ENCODE measurements around the gene SUGP1.
A peak's percentile ranks its signal among the peaks of the same experiment; 100 is the strongest.

SUGP1 gene

GRCh38 chr19:19305066-19305465 is 15.2 kb downstream of the SUGP1 start:
- no peak overlapping the region for H3K4me3 ChIP-seq (ENCODE audit: low read depth, low read length)

GRCh38 chr19:19304186-19304965 is 15.9 kb downstream of the SUGP1 start:
- no peak for DNase-seq (ENCODE audit: low read depth)
- no peak overlapping the region for H3K4me3 ChIP-seq (ENCODE audit: low read depth, low read length)

More at GRCh38 chr19:19305066-19305465, 15.2 kb downstream of the SUGP1 start:
- no peak for DNase-seq (ENCODE audit: low read depth)

GRCh38 chr19:19303411-19303810 is 16.9 kb downstream of the SUGP1 start:
- H3K4me3 ChIP-seq (ENCODE audit: low read depth, low read length), result no peak overlapping the region
- no peak for DNase-seq (ENCODE audit: low read depth)

GRCh38 chr19:19300613-19301012 is 19.7 kb downstream of the SUGP1 start:
- DNase-seq (ENCODE audit: low read depth), result no peak
- H3K4me3 ChIP-seq (ENCODE audit: low read depth, low read length), result no peak overlapping the region

- no peak for DNase-seq (ENCODE audit: low read depth)
These were observed 22.6 kb downstream of the SUGP1 start for GRCh38 chr19:19297759-19298158.

GRCh38 chr19:19296953-19297689 is 23.2 kb downstream of the SUGP1 start:
- H3K4me3 ChIP-seq (ENCODE audit: low read depth, low read length), result no peak overlapping the region
- DNase-seq (ENCODE audit: low read depth), result no peak

More at GRCh38 chr19:19297759-19298158, 22.6 kb downstream of the SUGP1 start:
- no peak overlapping the region for H3K4me3 ChIP-seq (ENCODE audit: low read depth, low read length)

- DNase-seq (ENCODE audit: low read depth), result no peak
These were observed 25.4 kb downstream of the SUGP1 start for GRCh38 chr19:19294914-19295313.

GRCh38 chr19:19292607-19293006 is 27.7 kb downstream of the SUGP1 start:
- DNase-seq (ENCODE audit: low read depth), result no peak
- no peak overlapping the region for H3K4me3 ChIP-seq (ENCODE audit: low read depth, low read length)

More at GRCh38 chr19:19294914-19295313, 25.4 kb downstream of the SUGP1 start:
- H3K4me3 ChIP-seq (ENCODE audit: low read depth, low read length), result no peak overlapping the region

- DNase-seq (ENCODE audit: low read depth), result no peak
- no peak overlapping the region for H3K4me3 ChIP-seq (ENCODE audit: low read depth, low read length)
These were observed 34.6 kb downstream of the SUGP1 start for GRCh38 chr19:19285686-19286085.

- peak; percentile 10 for DNase-seq (ENCODE audit: low read depth)
- no peak overlapping the region for H3K4me3 ChIP-seq (ENCODE audit: low read depth, low read length)
These were observed 39.7 kb downstream of the SUGP1 start for GRCh38 chr19:19280561-19280960.

- H3K4me3 ChIP-seq (ENCODE audit: low read depth, low read length), result no peak overlapping the region
These were observed 40.5 kb downstream of the SUGP1 start for GRCh38 chr19:19279853-19280252.

GRCh38 chr19:19279062-19279612 is 41.2 kb downstream of the SUGP1 start:
- no peak for DNase-seq (ENCODE audit: low read depth)
- no peak overlapping the region for H3K4me3 ChIP-seq (ENCODE audit: low read depth, low read length)

More at GRCh38 chr19:19279853-19280252, 40.5 kb downstream of the SUGP1 start:
- no peak for DNase-seq (ENCODE audit: low read depth)

- no peak overlapping the region for H3K4me3 ChIP-seq (ENCODE audit: low read depth, low read length)
These were observed 42.0 kb downstream of the SUGP1 start for GRCh38 chr19:19278315-19278714.

GRCh38 chr19:19276851-19277250 is 43.5 kb downstream of the SUGP1 start:
- DNase-seq (ENCODE audit: low read depth), result no peak
- H3K4me3 ChIP-seq (ENCODE audit: low read depth, low read length), result no peak overlapping the region

More at GRCh38 chr19:19278315-19278714, 42.0 kb downstream of the SUGP1 start:
- DNase-seq (ENCODE audit: low read depth), result no peak

- no peak overlapping the region for H3K4me3 ChIP-seq (ENCODE audit: low read depth, low read length)
- DNase-seq (ENCODE audit: low read depth), result peak; percentile 24
These were observed 43.9 kb downstream of the SUGP1 start for GRCh38 chr19:19276386-19276785.

GRCh38 chr19:19274716-19275565 is 45.4 kb downstream of the SUGP1 start:
- DNase-seq (ENCODE audit: low read depth), result no peak
- H3K4me3 ChIP-seq (ENCODE audit: low read depth, low read length), result no peak overlapping the region

GRCh38 chr19:19274146-19274545 is 46.2 kb downstream of the SUGP1 start:
- H3K4me3 ChIP-seq (ENCODE audit: low read depth, low read length), result no peak overlapping the region
- no peak for DNase-seq (ENCODE audit: low read depth)

- H3K4me3 ChIP-seq (ENCODE audit: low read depth, low read length), result peak overlapping the region; percentile 42
- no peak for DNase-seq (ENCODE audit: low read depth)
These were observed 48.3 kb downstream of the SUGP1 start for GRCh38 chr19:19271828-19272599.

Measured in skeletal muscle cell (primary cell).